ENCODE data around the gene AJM1. TPM values are rescaled to one million over a fixed set of nuclear protein-coding genes. Genes with fewer than 3 reads are reported as not detected.
"Not testable (repeated sequence)": the region's sequence is repeated elsewhere in the genome, so short reads cannot be mapped to it uniquely, and the experiment has no call there.

Gene AJM1
- polyA plus RNA-seq, 2 of the 4 experiments (the other 2 are of a cell fraction) = 0.76 to 3.0 TPM

GRCh38 chr9:136832581-136832980 is 9.7 kb upstream of the AJM1 start:
- 88% methylated on average over 7 of the region's 9 CpGs for WGBS (ENCODE audit: missing lambda C conversion rate)
- CTCF ChIA-PET = interaction anchor here (1.1 to 8.1 kb wide), 3 partner anchors 10 to 197 kb away, joined by 3 to 72 read pairs (median 4); partner anchors contain the start of gene AJM1
- H3K9me3 ChIP-seq = no peaks in the 10 kb centered on the region
- no peak overlapping the region for H3K27ac ChIP-seq
- no peak overlapping the region for H3K4me2 ChIP-seq
- H3K4me3 ChIP-seq = no peak overlapping the region
- DNase-seq (ENCODE audit: low read depth in 1 of 2, low spot score in 1 of 2) = no peak
- POLR2A ChIA-PET = no interaction called here
- ATAC-seq = no peak
- FAIRE-seq = no peak
- no peaks in the 10 kb centered on the region for H3K4me1 ChIP-seq
- TF ChIP-seq RFX5 (IDR thresholded peaks at IDR 0.05) = no peak
- 0 out of 4 replicates have a peak, but pooled peaks of 1 of the 2 experiments have one; percentile 7 for TF ChIP-seq CEBPB (IDR thresholded peaks at IDR 0.05)

GRCh38 chr9:136833381-136834048 is 8.8 kb upstream of the AJM1 start:
- 77% methylated on average over 12 of the region's 16 CpGs for WGBS (ENCODE audit: missing lambda C conversion rate)
- H3K4me2 ChIP-seq; ATAC-seq; POLR2A ChIA-PET; H3K27ac ChIP-seq; H3K4me3 ChIP-seq; DNase-seq (ENCODE audit: low read depth in 1 of 2, low spot score in 1 of 2); H3K4me1 ChIP-seq; H3K9me3 ChIP-seq; FAIRE-seq: not testable (repeated sequence)
- CTCF ChIA-PET = interaction anchor here (0.9 to 8.1 kb wide), 4 partner anchors 9 to 196 kb away, joined by 3 to 72 read pairs (median 3); partner anchors contain the start of gene AJM1

- H3K27ac ChIP-seq = no peak overlapping the region
- no peak overlapping the region for H3K4me3 ChIP-seq
- WGBS (ENCODE audit: missing lambda C conversion rate) = 93% methylated on average over 35 of the region's 36 CpGs
- H3K9me3 ChIP-seq = no peaks in the 10 kb centered on the region
- DNase-seq (ENCODE audit: low read depth in 1 of 2, low spot score in 1 of 2) (no peak), FAIRE-seq (no peak), ATAC-seq (no peak)
- ChIA-PET POLR2A (interaction anchor here (1.1 kb wide), 1 partner anchor 27 kb away, joined by 3 read pairs; no protein-coding TSS in a partner anchor), CTCF (interaction anchor here (0.6 to 8.1 kb wide), 12 partner anchors 8 to 195 kb away, joined by 3 to 72 read pairs (median 4); partner anchors contain the start of genes AJM1 and RABL6)
- TF ChIP-seq NR3C1 (IDR thresholded peaks at IDR 0.05) (no peak), BCL3 (IDR thresholded peaks at IDR 0.05) (no peak), MAZ (IDR thresholded peaks at IDR 0.05; ENCODE audit: borderline replicate concordance, low read depth, low read length) (no peak), PBX3 (IDR thresholded peaks at IDR 0.05) (no peak), USF2 (IDR thresholded peaks at IDR 0.05) (no peak), E2F6 (IDR thresholded peaks at IDR 0.05; ENCODE audit: borderline replicate concordance, low read depth) (no peak)
- H3K4me2 ChIP-seq = no peak overlapping the region
- peaks cover 23% of the 10 kb centered on the region for H3K4me1 ChIP-seq
Observed at GRCh38 chr9:136835162-136835931, 6.9 kb upstream of the AJM1 start.

GRCh38 chr9:136835932-136836904 is 6.1 kb upstream of the AJM1 start:
- FAIRE-seq (no peak), DNase-seq (ENCODE audit: low read depth in 1 of 2, low spot score in 1 of 2) (no peak), ATAC-seq (no peak)
- Histone ChIP-seq H3K4me3 (no peak overlapping the region), H3K4me1 (peaks cover 32% of the 10 kb centered on the region), H3K9me3 (no peaks in the 10 kb centered on the region), H3K27ac (no peak overlapping the region), H3K4me2 (no peak overlapping the region)
- TF ChIP-seq ZSCAN20 (CRISPR knock-in tag; IDR thresholded peaks at IDR 0.05) = no peak
- ChIA-PET POLR2A (interaction anchor here (1.0 to 1.1 kb wide), 2 partner anchors 29 to 67 kb away, joined by 5 read pairs; partner anchors contain the start of gene RABL6), CTCF (interaction anchor here (1.0 to 8.1 kb wide), 12 partner anchors 7 to 210 kb away, joined by 3 to 72 read pairs (median 4); partner anchors contain the start of genes AJM1, NPDC1 and RABL6)
- 95% methylated on average over 13 of the region's 21 CpGs for WGBS (ENCODE audit: missing lambda C conversion rate)
